Fibroblast of lung (primary cell): ENCODE measurements around the gene DRD4. TPM values are rescaled to one million over a fixed set of nuclear protein-coding genes. Genes with fewer than 3 reads are reported as not detected.

Experiments
- DNase-seq, 2 donors: peaks; one replicate each; pipeline versions ENCODE4 v3.0.0 to v3.0.0-alpha.2; 2010; ENCODE audit warnings: low read depth in 2 of 2
- H2AFZ ChIP-seq: 2 replicates; pipeline ENCODE4 v1.5.1; 2012; ENCODE audit warnings: low read length, control low read depth, inconsistent platforms
- H3K27ac ChIP-seq: 2 replicates; pipeline ENCODE4 v1.5.1; 2011; ENCODE audit warnings: low read length, control low read depth; ENCODE audit not compliant: insufficient read depth
- H3K27me3 ChIP-seq: 2 replicates; pipeline ENCODE4 v1.5.1; 2011; ENCODE audit warnings: mild to moderate bottlenecking, low read length; ENCODE audit not compliant: control insufficient read depth, insufficient read depth
- H3K36me3 ChIP-seq: 2 replicates; pipeline ENCODE4 v1.5.1; 2011; ENCODE audit warnings: low read length; ENCODE audit not compliant: control insufficient read depth, insufficient read depth
- H3K4me1 ChIP-seq: 2 replicates; pipeline ENCODE4 v1.5.1; 2011; ENCODE audit warnings: low read length; ENCODE audit not compliant: control insufficient read depth, insufficient read depth; ENCODE audit errors: extremely low read depth
- H3K4me2 ChIP-seq: 2 replicates; pipeline ENCODE4 v1.5.1; 2011; ENCODE audit warnings: low read length, control low read depth; ENCODE audit not compliant: insufficient read depth; ENCODE audit errors: extremely low read depth
- H3K4me3 ChIP-seq, 4 experiments: fragments of 200-600 bp in 1 of 4; sonication (generic) in 1 of 4; replicated peaks in 1 of 4; 2 replicates each; pipeline ENCODE4 v1.5.1; 2011 to 2016; ENCODE audit warnings: low read length in 4 of 4, low read depth in 3 of 4, mild to moderate bottlenecking in 3 of 4, control low read depth in 2 of 4, inconsistent platforms in 1 of 4, mixed read lengths in 1 of 4; ENCODE audit not compliant: insufficient read depth in 1 of 4; ENCODE audit errors: control extremely low read depth in 1 of 4
- H3K79me2 ChIP-seq: 2 replicates; pipeline ENCODE4 v1.5.1; 2012; ENCODE audit warnings: mild to moderate bottlenecking, low read length, inconsistent platforms; ENCODE audit not compliant: control insufficient read depth, insufficient read depth
- H3K9ac ChIP-seq: 2 replicates; pipeline ENCODE4 v1.5.1; 2011; ENCODE audit warnings: mild to moderate bottlenecking, low read length, control low read depth; ENCODE audit not compliant: insufficient read depth
- H3K9me3 ChIP-seq: 2 replicates; pipeline ENCODE4 v1.5.1; 2012; ENCODE audit warnings: low read depth, low read length; ENCODE audit not compliant: control insufficient read depth, insufficient read depth
- H4K20me1 ChIP-seq: 2 replicates; pipeline ENCODE4 v1.5.1; 2011; ENCODE audit warnings: low read length; ENCODE audit not compliant: control insufficient read depth, insufficient read depth; ENCODE audit errors: extremely low read depth
- EZH2 ChIP-seq: IDR thresholded peaks from 2 replicates; pipeline ENCODE4 v1.5.1; 2012; ENCODE audit warnings: low read length, control low read depth, mild to moderate bottlenecking; ENCODE audit errors: missing control alignments
- polyA plus RNA-seq, 2 donors: library from polyadenylated mRNA; depleted of rRNA in 1 of 2; stranded (reverse) in 1 of 2; unstranded in 1 of 2; fragments of >200 nt; gene quantifications; 2 replicates each; pipeline ENCODE4 v1.2.1, GENCODE V29; 2011 to 2012; ENCODE audit warnings: missing spikeins in 1 of 2
- total RNA-seq: library from RNA; depleted of rRNA; stranded (reverse); fragments of >200 nt; gene quantifications from 2 replicates; pipeline ENCODE4 v1.2.1, GENCODE V29; 2014
- TF ChIP-seq, protein P1 (sequence below), 2 donors: IDR thresholded peaks in 1 of 2; conservative IDR thresholded peaks in 1 of 2; 1 replicate in 1 of 2; 2 replicates in 1 of 2; pipeline ENCODE4 v1.5.1; 2011 to 2012; ENCODE audit warnings: low read length in 2 of 2, control low read depth in 1 of 2, inconsistent platforms in 1 of 2, low read depth in 1 of 2, mild to moderate bottlenecking in 1 of 2

The DRD4 gene
- total and polyA plus RNA-seq, 2 donors (not counting 1 experiment from before 2014, with no cell fraction given): 0.17 TPM; not detected in 1

GRCh38 chr11:623349-623869 is 13.7 kb upstream of the DRD4 start:
- no peak for DNase-seq
- no peaks in the 10 kb centered on the region for H4K20me1 ChIP-seq
- H3K9ac ChIP-seq: no peak overlapping the region

GRCh38 chr11:623999-624704 is 12.9 kb upstream of the DRD4 start:
- Histone ChIP-seq H3K4me1 (peaks cover 2% of the 10 kb centered on the region), H2AFZ (no peak overlapping the region), H3K27me3 (no peaks in the 10 kb centered on the region), H3K9me3 (no peaks in the 10 kb centered on the region), H3K79me2 (no peaks in the 10 kb centered on the region), H3K36me3 (no peaks in the 10 kb centered on the region), H3K4me2 (no peak overlapping the region), H3K4me3 (no peak overlapping the region), H3K9ac (no peak overlapping the region), H4K20me1 (no peaks in the 10 kb centered on the region), H3K27ac (no peak overlapping the region)
- TF ChIP-seq, protein P1, sequence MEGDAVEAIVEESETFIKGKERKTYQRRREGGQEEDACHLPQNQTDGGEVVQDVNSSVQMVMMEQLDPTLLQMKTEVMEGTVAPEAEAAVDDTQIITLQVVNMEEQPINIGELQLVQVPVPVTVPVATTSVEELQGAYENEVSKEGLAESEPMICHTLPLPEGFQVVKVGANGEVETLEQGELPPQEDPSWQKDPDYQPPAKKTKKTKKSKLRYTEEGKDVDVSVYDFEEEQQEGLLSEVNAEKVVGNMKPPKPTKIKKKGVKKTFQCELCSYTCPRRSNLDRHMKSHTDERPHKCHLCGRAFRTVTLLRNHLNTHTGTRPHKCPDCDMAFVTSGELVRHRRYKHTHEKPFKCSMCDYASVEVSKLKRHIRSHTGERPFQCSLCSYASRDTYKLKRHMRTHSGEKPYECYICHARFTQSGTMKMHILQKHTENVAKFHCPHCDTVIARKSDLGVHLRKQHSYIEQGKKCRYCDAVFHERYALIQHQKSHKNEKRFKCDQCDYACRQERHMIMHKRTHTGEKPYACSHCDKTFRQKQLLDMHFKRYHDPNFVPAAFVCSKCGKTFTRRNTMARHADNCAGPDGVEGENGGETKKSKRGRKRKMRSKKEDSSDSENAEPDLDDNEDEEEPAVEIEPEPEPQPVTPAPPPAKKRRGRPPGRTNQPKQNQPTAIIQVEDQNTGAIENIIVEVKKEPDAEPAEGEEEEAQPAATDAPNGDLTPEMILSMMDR (conservative IDR thresholded peaks at IDR 0.05 in 1 of 2, IDR thresholded peaks at IDR 0.05 in 1 of 2; ENCODE audit: low read depth in 1 of 2, low read length in 2 of 2): no peak
- no peak for TF ChIP-seq EZH2
- peak in 1 of 2 donors; percentile 28 for DNase-seq

More at GRCh38 chr11:623349-623869, 13.7 kb upstream of the DRD4 start:
- Histone ChIP-seq H3K9me3 (no peaks in the 10 kb centered on the region), H3K36me3 (no peaks in the 10 kb centered on the region), H3K4me2 (no peak overlapping the region), H3K27me3 (no peaks in the 10 kb centered on the region), H3K27ac (no peak overlapping the region), H3K4me3 (no peak overlapping the region), H2AFZ (no peak overlapping the region), H3K79me2 (no peaks in the 10 kb centered on the region), H3K4me1 (peaks cover 2% of the 10 kb centered on the region)
- TF ChIP-seq EZH2: no peak
- TF ChIP-seq, protein P1 (conservative IDR thresholded peaks at IDR 0.05 in 1 of 2, IDR thresholded peaks at IDR 0.05 in 1 of 2; ENCODE audit: low read depth in 1 of 2, low read length in 2 of 2): no peak

DNA sequence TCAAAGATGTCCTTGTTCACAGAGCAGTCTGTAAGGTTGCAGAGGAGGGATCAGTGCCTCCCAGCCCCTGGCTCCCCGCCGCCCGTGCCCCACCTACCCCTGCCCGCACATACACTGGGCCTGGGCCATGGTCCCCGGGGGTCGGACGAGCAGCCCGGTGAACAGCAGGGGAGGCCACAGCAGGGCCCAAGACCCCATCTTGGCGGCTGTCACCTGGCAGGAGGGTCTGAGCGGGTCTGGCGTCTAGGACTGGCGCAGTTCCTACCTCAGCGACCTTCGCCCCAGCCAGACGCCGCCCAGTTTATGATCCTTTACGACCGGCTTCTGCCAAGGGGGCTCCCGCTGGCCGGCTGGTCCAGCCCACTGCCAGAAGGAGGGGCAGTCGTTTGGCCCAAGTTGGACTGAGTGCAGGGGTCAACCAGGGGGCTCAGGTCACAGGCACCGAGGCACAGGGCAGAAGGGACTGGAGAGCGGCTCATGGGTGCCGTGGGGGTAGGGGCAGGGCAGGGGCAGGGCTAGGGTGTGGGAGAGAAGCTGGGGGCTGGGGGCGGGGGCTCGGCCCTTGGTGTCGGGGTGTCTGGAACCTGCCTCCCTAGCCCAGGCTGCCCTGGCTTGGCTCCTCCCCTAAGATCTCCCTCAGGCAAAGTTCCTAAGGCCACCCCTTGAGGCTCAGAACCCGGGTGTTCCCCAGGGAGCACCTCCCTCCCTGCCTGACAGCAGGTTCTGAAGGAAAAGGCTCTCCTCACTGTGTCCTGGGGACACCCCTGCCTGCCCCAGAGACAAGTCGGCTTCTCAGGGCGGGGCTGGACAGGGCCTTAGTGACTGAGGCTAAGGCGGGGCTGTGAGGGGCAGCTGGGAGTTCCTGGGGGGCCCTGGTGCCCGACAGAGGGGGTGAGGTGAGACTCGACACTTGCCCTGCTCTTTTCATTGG is 12.1 kb upstream of the DRD4 start, which contains the start of gene CDHR5:
CDHR5 (minus strand) TSS at position 251 of the 931 bp plus-strand sequence; CDS start at position 198, 53 bp downstream.
- no peaks in the 10 kb centered on the region for H4K20me1 ChIP-seq
- no peak within 1 kb of the TSS for H2AFZ ChIP-seq
- no peaks in the 10 kb centered on the region for H3K27me3 ChIP-seq
- H3K36me3 ChIP-seq: no peaks in the 10 kb centered on the region
- no peak within 1 kb of the TSS for H3K4me2 ChIP-seq
- no peak within 1 kb of the TSS for H3K4me3 ChIP-seq
- no peaks in the 10 kb centered on the region for H3K9me3 ChIP-seq
- no peak within 1 kb of the TSS for H3K27ac ChIP-seq
- H3K79me2 ChIP-seq: no peaks in the 10 kb centered on the region
- DNase-seq: no peak
- peaks cover 2% of the 10 kb centered on the region for H3K4me1 ChIP-seq
- H3K9ac ChIP-seq: no peak within 1 kb of the TSS
- TF ChIP-seq, protein P1 (conservative IDR thresholded peaks at IDR 0.05 in 1 of 2, IDR thresholded peaks at IDR 0.05 in 1 of 2; ENCODE audit: low read depth in 1 of 2, low read length in 2 of 2): no peak
- no peak for TF ChIP-seq EZH2
